Ascending aorta (tissue), 2 donors: ENCODE measurements around the gene MYH14. TPM values are rescaled to one million over a fixed set of nuclear protein-coding genes. Genes with fewer than 3 reads are reported as not detected.
"Not testable (repeated sequence)": the region's sequence is repeated elsewhere in the genome, so short reads cannot be mapped to it uniquely, and the experiment has no call there.

Experiments used
- DNase-seq, 2 donors: peaks; one replicate each; pipeline ENCODE4 v3.0.0-alpha.2; 2019; ENCODE audit warnings: low spot score in 2 of 2
- H3K27ac ChIP-seq, 2 donors: fragments of 200-600 bp; sonication (generic); one replicate each; pipeline ENCODE4 v1.5.1; 2016 to 2017; ENCODE audit warnings: mild to moderate bottlenecking in 1 of 2
- H3K27me3 ChIP-seq: fragments of 200-600 bp; sonication (generic); one replicate; pipeline ENCODE4 v1.5.1; 2017
- H3K36me3 ChIP-seq, 2 donors: fragments of 200-600 bp; sonication (generic); one replicate each; pipeline ENCODE4 v1.5.1; 2016
- H3K4me1 ChIP-seq, 2 donors: fragments of 200-600 bp; sonication (generic); one replicate each; pipeline ENCODE4 v1.5.1; 2016 to 2017; ENCODE audit warnings: mild to moderate bottlenecking in 1 of 2
- H3K4me3 ChIP-seq, 2 donors: fragments of 200-600 bp; sonication (generic); one replicate each; pipeline ENCODE4 v1.5.1; 2016 to 2017; ENCODE audit warnings: mild to moderate bottlenecking in 1 of 2
- H3K9me3 ChIP-seq, 2 donors: fragments of 200-600 bp; sonication (generic); one replicate each; pipeline ENCODE4 v1.5.1; 2016
- intact Hi-C: fragments of 100-400 bp; cut with DNase I; formaldehyde crosslinking; loops from one replicate; pipeline ENCODE4 v1.15.1; 2023
- total RNA-seq: library from RNA; depleted of rRNA; stranded (reverse); fragments of >200 nt; gene quantifications from one replicate; pipeline ENCODE4 v1.1.0, GENCODE V29; 2016
- TF ChIP-seq, protein P1 (sequence below), 3 experiments: fragments of 200-600 bp in 2 of 3; fragments of 450-650 bp in 1 of 3; sonication (generic) in 2 of 3; IDR thresholded peaks; one replicate each; pipeline ENCODE4 v1.5.1; 2016 to 2019; ENCODE audit warnings: antibody characterized with exemption in 3 of 3, mild to moderate bottlenecking in 1 of 3, moderate library complexity in 1 of 3

The MYH14 gene
- total RNA-seq, 1 donor from 2014 or later, result 8.6 TPM

DNA sequence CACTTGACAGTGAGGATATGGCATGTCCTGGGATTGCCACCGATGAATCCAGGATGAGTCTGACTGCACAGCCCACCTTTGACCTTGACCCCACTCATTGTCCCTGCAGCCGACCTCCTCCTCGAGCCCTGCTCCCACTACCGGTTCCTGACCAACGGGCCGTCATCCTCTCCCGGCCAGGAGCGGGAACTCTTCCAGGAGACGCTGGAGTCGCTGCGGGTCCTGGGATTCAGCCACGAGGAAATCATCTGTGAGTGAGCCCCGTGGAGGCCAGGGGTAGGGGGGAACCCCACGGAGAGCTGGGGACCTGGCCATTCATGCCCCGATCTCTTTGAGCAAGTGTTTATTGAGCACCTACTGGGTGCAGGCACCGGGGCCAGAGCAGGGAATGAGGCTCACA, 28.4 kb downstream of the MYH14 start:
- intact Hi-C loops, result no loop called here
- Histone ChIP-seq H3K27ac (no peak overlapping the region), H3K4me3 (no peak overlapping the region), H3K36me3 (no peaks in the 10 kb centered on the region), H3K4me1 (peaks cover 0 to 5% of the 10 kb centered on the region in 2 donors), H3K27me3 (no peaks in the 10 kb centered on the region), H3K9me3 (no peaks in the 10 kb centered on the region)
- no peak for DNase-seq
- TF ChIP-seq, protein P1, sequence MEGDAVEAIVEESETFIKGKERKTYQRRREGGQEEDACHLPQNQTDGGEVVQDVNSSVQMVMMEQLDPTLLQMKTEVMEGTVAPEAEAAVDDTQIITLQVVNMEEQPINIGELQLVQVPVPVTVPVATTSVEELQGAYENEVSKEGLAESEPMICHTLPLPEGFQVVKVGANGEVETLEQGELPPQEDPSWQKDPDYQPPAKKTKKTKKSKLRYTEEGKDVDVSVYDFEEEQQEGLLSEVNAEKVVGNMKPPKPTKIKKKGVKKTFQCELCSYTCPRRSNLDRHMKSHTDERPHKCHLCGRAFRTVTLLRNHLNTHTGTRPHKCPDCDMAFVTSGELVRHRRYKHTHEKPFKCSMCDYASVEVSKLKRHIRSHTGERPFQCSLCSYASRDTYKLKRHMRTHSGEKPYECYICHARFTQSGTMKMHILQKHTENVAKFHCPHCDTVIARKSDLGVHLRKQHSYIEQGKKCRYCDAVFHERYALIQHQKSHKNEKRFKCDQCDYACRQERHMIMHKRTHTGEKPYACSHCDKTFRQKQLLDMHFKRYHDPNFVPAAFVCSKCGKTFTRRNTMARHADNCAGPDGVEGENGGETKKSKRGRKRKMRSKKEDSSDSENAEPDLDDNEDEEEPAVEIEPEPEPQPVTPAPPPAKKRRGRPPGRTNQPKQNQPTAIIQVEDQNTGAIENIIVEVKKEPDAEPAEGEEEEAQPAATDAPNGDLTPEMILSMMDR (IDR thresholded peaks at IDR 0.05), result no peak

DNA sequence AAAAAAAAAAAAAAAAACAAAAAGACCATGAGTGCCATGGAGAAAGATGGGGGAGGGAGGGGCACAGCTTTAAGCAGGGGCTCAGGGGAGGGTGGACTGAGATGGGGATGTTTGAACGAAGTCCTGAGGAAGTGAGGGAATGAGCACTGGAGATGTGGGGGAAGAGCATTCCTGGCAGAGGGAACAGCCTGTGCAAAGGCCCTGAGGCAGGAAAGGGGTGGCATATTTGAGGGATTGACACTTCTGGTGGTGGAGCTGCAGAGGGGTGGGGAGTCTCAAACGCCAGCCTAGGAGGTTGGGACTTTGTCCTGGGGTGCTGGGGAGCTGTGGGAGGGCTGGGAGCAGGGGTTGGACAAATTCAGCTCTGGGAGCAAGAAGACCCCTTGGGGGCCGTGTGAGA, 29.2 kb downstream of the MYH14 start:
- H3K27me3 ChIP-seq, result no peaks in the 10 kb centered on the region
- no peak for DNase-seq
- H3K9me3 ChIP-seq, result no peaks in the 10 kb centered on the region
- no peaks in the 10 kb centered on the region for H3K36me3 ChIP-seq
- H3K27ac ChIP-seq, result no peak overlapping the region
- intact Hi-C loops, result no loop called here
- H3K4me1 ChIP-seq, result peaks cover 0 to 5% of the 10 kb centered on the region in 2 donors
- H3K4me3 ChIP-seq, result no peak overlapping the region
- TF ChIP-seq, protein P1 (IDR thresholded peaks at IDR 0.05), result no peak

DNA sequence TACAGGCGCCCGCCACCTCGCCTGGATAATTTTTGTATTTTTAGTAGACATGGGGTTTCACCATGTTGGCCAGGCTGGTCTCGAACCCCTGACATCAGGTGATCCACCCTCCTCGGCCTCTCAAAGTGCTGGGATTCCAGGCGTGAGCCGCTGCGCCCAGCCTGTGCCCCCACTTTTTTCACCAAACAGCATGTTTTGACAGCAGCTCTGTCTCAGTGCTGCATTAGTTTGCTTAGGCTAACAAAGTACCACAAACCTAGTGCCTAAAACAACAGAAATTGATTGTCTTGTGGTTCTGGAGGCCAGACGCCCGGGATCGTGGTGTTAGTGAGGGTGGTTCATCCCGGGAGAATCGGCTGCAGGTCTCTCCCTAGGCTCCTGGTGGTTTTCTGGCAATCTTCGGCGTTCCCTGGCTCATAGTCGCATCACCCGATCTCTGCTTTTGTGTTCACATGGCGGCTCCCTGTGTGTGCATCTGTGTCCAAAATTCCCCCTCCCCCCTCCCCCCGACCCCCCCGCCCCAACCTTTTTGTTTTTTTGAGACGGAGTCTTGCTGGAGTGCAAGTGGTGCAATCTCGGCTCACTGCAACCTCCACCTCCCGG, 30.0 kb downstream of the MYH14 start:
- peaks cover 0 to 5% of the 10 kb centered on the region in 2 donors for H3K4me1 ChIP-seq
- no peak for DNase-seq
- H3K9me3 ChIP-seq, result no peaks in the 10 kb centered on the region
- H3K27ac ChIP-seq, result no peak overlapping the region
- H3K4me3 ChIP-seq, result no peak overlapping the region
- intact Hi-C loops, result no loop called here
- H3K36me3 ChIP-seq, result no peaks in the 10 kb centered on the region
- TF ChIP-seq, protein P1 (IDR thresholded peaks at IDR 0.05), result no peak
- no peaks in the 10 kb centered on the region for H3K27me3 ChIP-seq

DNA sequence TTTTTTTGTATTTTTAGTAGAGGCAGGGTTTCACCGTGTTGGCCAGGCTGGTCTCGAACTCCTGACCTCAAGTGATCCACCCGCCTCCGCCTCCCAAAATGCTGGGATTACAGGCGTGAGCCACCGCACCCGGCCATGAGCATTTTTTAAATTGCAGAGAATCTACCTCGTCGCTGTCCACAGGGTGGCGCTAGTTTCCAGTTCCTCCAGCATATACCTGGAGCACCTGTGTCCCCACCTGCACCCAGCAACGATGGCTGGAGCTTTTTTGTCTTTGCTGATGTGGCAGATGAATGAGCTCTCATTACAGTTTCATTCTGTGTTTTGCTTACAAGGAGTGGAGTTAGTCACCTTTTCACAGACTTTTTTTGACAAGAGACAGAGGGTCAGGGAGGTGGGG, 34.1 kb downstream of the MYH14 start:
- H3K27me3 ChIP-seq, H3K9me3 ChIP-seq, H3K27ac ChIP-seq, H3K4me1 ChIP-seq, H3K4me3 ChIP-seq, intact Hi-C loops, DNase-seq, H3K36me3 ChIP-seq: not testable (repeated sequence)

DNA sequence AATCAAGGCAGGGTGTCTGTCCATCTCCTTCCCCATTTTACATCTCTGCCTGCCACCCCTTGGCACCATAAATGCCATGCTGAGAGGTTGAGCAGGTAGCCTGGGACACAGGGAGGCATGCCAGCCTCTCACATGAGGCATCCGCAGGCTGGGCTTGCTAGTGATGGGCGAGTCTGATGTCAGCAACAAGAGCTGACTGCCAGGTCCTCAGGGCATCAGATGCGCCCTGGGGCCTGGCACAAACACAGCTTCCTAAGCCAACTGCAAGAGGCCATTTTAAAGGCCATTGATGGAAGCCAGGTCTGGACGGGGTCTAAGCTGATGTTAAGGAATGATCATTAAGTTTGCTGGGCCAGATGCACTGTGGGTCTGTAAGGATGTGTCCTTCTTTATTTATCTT, 34.6 kb downstream of the MYH14 start:
- Histone ChIP-seq H3K4me3 (no peak overlapping the region), H3K4me1 (peaks cover 0 to 5% of the 10 kb centered on the region in 2 donors), H3K27me3 (no peaks in the 10 kb centered on the region), H3K9me3 (no peaks in the 10 kb centered on the region), H3K36me3 (no peaks in the 10 kb centered on the region), H3K27ac (no peak overlapping the region)
- TF ChIP-seq, protein P1 (IDR thresholded peaks at IDR 0.05), result no peak
- intact Hi-C loops, result no loop called here
- no peak for DNase-seq

DNA sequence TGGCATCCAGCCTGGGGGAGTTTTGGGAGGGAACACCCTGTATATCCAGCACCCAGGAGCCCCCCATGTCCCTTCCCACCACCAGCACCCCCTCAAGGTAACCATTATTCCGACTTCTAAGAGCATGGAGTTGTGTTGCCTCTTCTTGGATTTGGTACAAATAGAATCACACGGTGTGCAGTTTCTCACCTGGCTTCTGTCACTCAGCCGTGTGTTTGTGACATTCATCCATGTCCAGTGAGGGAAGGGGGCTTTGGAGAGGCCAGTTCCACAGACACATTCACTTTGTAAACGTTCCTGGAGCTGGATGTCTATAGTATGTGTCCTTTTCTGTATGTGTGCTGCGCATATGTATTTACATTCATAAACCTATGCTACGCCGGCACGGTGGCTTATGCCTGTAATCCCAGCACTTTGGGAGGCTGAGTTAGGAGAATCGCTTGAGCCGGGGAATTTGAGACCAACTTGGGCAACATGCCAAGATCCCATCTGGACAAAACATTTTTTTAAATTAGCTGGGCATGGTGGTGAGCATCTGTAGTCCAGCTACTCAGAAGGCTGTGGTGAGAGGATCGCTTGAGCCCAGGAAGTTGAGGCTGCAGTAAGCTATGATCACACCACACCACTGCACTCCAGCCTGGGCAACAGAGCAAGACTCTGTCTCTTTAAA, 36.6 kb downstream of the MYH14 start:
- intact Hi-C loops, result no loop called here
- H3K4me1 ChIP-seq, result peaks cover 0 to 2% of the 10 kb centered on the region in 2 donors
- no peaks in the 10 kb centered on the region for H3K9me3 ChIP-seq

More for the DNA sequence above, 36.6 kb downstream of the MYH14 start:
- DNase-seq, result no peak
- H3K4me3 ChIP-seq, result no peak overlapping the region
- no peaks in the 10 kb centered on the region for H3K36me3 ChIP-seq
- H3K27me3 ChIP-seq, result no peaks in the 10 kb centered on the region
- TF ChIP-seq, protein P1 (IDR thresholded peaks at IDR 0.05), result no peak
- no peak overlapping the region for H3K27ac ChIP-seq
